HG02759 (cell line): ENCODE results near the gene CDAN1.

ENCODE experiments used
- ATAC-seq: cut with Tn5 transposase; IDR thresholded peaks from one replicate; pipeline ENCODE4 v1.9.1; 2021; ENCODE audit warnings: mild to moderate bottlenecking, moderate library complexity; ENCODE audit not compliant: unreplicated experiment

CDAN1 gene

GRCh38 chr15:42734076-42734672 is 2.8 kb downstream of the CDAN1 start:
- ATAC-seq, result no peak

GRCh38 chr15:42733027-42733426 is 3.9 kb downstream of the CDAN1 start:
- ATAC-seq, result no peak

GRCh38 chr15:42732095-42732827 is 4.7 kb downstream of the CDAN1 start:
- ATAC-seq, result no peak

- ATAC-seq, result no peak
Observed at GRCh38 chr15:42731461-42731860, 5.5 kb downstream of the CDAN1 start.

GRCh38 chr15:42730536-42730935 is 6.4 kb downstream of the CDAN1 start:
- ATAC-seq, result no peak

GRCh38 chr15:42730135-42730534 is 6.8 kb downstream of the CDAN1 start:
- ATAC-seq, result no peak

- ATAC-seq, result no peak
Observed at GRCh38 chr15:42729409-42729808, 7.5 kb downstream of the CDAN1 start.

- no peak for ATAC-seq
Observed at GRCh38 chr15:42728972-42729371, 8.0 kb downstream of the CDAN1 start.

GRCh38 chr15:42728560-42728959 is 8.4 kb downstream of the CDAN1 start:
- no peak for ATAC-seq

- ATAC-seq, result no peak
Observed at GRCh38 chr15:42727750-42728381, 9.1 kb downstream of the CDAN1 start.

GRCh38 chr15:42726114-42726513 is 10.8 kb downstream of the CDAN1 start:
- ATAC-seq, result no peak

GRCh38 chr15:42725331-42725903 is 11.5 kb downstream of the CDAN1 start:
- ATAC-seq, result no peak

GRCh38 chr15:42724276-42724675 is 12.7 kb downstream of the CDAN1 start:
- no peak for ATAC-seq

- no peak for ATAC-seq
Observed at GRCh38 chr15:42723068-42723467, 13.9 kb downstream of the CDAN1 start.

GRCh38 chr15:42721916-42722315 is 15.0 kb downstream of the CDAN1 start:
- ATAC-seq, result no peak

- no peak for ATAC-seq
Observed at GRCh38 chr15:42721016-42721415, 15.9 kb downstream of the CDAN1 start.

GRCh38 chr15:42720071-42720470 is 16.9 kb downstream of the CDAN1 start:
- no peak for ATAC-seq

GRCh38 chr15:42719043-42719442 is 17.9 kb downstream of the CDAN1 start:
- ATAC-seq, result no peak

GRCh38 chr15:42716626-42717025 is 20.3 kb downstream of the CDAN1 start:
- no peak for ATAC-seq

GRCh38 chr15:42716125-42716524 is 20.8 kb downstream of the CDAN1 start:
- ATAC-seq, result no peak

GRCh38 chr15:42712584-42712983 is 24.3 kb downstream of the CDAN1 start:
- ATAC-seq, result no peak

GRCh38 chr15:42711746-42712145 is 25.2 kb downstream of the CDAN1 start:
- ATAC-seq, result no peak
